ENCODE data around the gene HPCA. TPM values are rescaled to one million over a fixed set of nuclear protein-coding genes. Genes with fewer than 3 reads are reported as not detected.

HPCA gene
- total RNA-seq, 1 donor from 2014 or later, result not detected

DNA sequence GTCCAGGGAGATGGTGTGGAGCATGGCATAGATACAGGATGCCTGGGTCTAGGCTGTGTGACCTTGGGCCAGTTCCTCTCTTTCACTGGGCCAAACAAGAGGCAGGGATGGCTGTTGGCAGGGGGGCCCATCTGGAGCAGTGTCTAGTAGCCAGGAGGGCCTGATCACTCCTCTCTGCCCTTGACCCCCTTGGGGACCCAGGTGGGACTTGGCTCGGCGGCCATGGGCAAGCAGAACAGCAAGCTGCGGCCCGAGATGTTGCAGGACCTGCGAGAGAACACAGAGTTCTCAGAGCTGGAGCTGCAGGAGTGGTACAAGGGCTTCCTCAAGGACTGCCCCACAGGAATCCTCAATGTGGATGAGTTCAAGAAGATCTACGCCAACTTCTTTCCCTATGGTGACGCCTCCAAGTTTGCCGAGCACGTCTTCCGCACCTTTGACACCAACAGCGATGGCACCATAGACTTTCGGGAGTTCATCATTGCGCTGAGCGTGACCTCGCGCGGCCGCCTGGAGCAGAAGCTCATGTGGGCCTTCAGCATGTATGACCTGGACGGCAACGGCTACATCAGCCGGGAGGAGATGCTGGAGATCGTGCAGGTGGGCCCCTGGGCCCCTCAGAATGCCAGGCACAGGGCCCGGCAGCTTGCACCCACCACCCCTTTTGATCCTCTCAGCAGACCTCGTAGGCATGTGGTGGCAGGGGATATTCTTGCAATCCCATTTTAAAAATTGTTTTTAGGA, 2.6 kb downstream of the HPCA start:
- Histone ChIP-seq H3K27me3 (ENCODE audit: insufficient read depth, low read length) (peaks cover 42% of the 10 kb centered on the region), H3K9ac (ENCODE audit: low read length) (no peak overlapping the region), H4K20me1 (ENCODE audit: insufficient read depth, low read length) (no peaks in the 10 kb centered on the region), H2AFZ (ENCODE audit: low read depth, low read length) (no peak overlapping the region), H3K36me3 (ENCODE audit: insufficient read depth, low read length) (no peaks in the 10 kb centered on the region), H3K9me3 (ENCODE audit: insufficient read depth, low read depth, low read length) (no peaks in the 10 kb centered on the region), H3K4me1 (ENCODE audit: insufficient read depth, low read length) (no peaks in the 10 kb centered on the region), H3K79me2 (ENCODE audit: insufficient read depth, low read length) (no peaks in the 10 kb centered on the region), H3K4me3 (ENCODE audit: insufficient read depth, low read depth, low read length) (no peak overlapping the region), H3K4me2 (ENCODE audit: low read length) (no peak overlapping the region), H3K27ac (ENCODE audit: low read depth, low read length) (no peak overlapping the region)
- no peak overlapping the region for H3K4me3 Mint-ChIP-seq (ENCODE audit: unreplicated experiment)
- peaks cover 5% of the 10 kb centered on the region for H3K36me3 Mint-ChIP-seq (ENCODE audit: low read depth, unreplicated experiment)
- no peak overlapping the region for H3K27ac Mint-ChIP-seq (ENCODE audit: unreplicated experiment)
- peaks cover 4% of the 10 kb centered on the region for H3K4me1 Mint-ChIP-seq (ENCODE audit: low read depth, unreplicated experiment)
- DNase-seq (ENCODE audit: low read depth), result no peak
- no peak for TF ChIP-seq EZH2 (IDR thresholded peaks at IDR 0.05; ENCODE audit: insufficient read depth, low read length)
- TF ChIP-seq, protein P1, sequence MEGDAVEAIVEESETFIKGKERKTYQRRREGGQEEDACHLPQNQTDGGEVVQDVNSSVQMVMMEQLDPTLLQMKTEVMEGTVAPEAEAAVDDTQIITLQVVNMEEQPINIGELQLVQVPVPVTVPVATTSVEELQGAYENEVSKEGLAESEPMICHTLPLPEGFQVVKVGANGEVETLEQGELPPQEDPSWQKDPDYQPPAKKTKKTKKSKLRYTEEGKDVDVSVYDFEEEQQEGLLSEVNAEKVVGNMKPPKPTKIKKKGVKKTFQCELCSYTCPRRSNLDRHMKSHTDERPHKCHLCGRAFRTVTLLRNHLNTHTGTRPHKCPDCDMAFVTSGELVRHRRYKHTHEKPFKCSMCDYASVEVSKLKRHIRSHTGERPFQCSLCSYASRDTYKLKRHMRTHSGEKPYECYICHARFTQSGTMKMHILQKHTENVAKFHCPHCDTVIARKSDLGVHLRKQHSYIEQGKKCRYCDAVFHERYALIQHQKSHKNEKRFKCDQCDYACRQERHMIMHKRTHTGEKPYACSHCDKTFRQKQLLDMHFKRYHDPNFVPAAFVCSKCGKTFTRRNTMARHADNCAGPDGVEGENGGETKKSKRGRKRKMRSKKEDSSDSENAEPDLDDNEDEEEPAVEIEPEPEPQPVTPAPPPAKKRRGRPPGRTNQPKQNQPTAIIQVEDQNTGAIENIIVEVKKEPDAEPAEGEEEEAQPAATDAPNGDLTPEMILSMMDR (IDR thresholded peaks at IDR 0.05; ENCODE audit: insufficient read depth, low read depth, low read length), result no peak
- peaks cover 71% of the 10 kb centered on the region for H3K27me3 Mint-ChIP-seq (ENCODE audit: low read depth, unreplicated experiment)
- H3K9me3 Mint-ChIP-seq (ENCODE audit: unreplicated experiment), result peaks cover 2% of the 10 kb centered on the region
- no peak for FAIRE-seq

DNA sequence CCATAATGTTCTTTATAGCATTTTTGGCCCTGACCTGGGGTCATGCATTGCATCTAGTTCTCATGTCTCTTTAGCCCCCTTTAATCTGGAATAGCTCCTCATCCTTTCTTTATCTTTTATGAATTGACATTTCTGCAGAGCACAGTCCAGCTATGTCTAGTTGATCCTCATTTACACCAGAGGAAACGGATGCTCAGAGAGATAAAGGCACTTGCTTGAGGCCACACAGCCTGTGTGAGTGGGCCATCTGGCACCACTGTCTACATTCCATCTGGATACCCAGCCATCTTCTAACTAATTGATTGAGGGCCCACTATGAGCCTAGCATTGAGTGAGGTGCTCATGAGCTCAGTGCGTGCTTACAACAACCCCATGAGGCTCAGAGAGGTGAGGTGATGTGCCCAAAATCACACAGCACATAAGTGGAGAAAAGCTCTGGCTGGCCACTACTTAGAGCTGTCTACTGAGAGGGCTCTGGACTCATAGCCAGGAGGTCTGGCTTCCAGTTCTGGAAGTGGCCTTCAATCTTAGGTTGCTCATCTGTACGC, 3.5 kb downstream of the HPCA start:
- H3K4me2 ChIP-seq (ENCODE audit: low read length), result no peak overlapping the region
- Mint-ChIP-seq H3K4me3 (ENCODE audit: unreplicated experiment) (no peak overlapping the region), H3K27ac (ENCODE audit: unreplicated experiment) (no peak overlapping the region), H3K9me3 (ENCODE audit: unreplicated experiment) (peaks cover 2% of the 10 kb centered on the region), H3K36me3 (ENCODE audit: low read depth, unreplicated experiment) (peaks cover 5% of the 10 kb centered on the region), H3K27me3 (ENCODE audit: low read depth, unreplicated experiment) (peaks cover 74% of the 10 kb centered on the region), H3K4me1 (ENCODE audit: low read depth, unreplicated experiment) (peaks cover 4% of the 10 kb centered on the region)
- no peaks in the 10 kb centered on the region for H3K36me3 ChIP-seq (ENCODE audit: insufficient read depth, low read length)
- H3K4me3 ChIP-seq (ENCODE audit: insufficient read depth, low read depth, low read length), result no peak overlapping the region
- DNase-seq (ENCODE audit: low read depth), result no peak
- H3K9me3 ChIP-seq (ENCODE audit: insufficient read depth, low read depth, low read length), result no peaks in the 10 kb centered on the region
- H3K27ac ChIP-seq (ENCODE audit: low read depth, low read length), result no peak overlapping the region
- FAIRE-seq, result no peak
- no peak overlapping the region for H3K9ac ChIP-seq (ENCODE audit: low read length)
- no peaks in the 10 kb centered on the region for H4K20me1 ChIP-seq (ENCODE audit: insufficient read depth, low read length)
- no peaks in the 10 kb centered on the region for H3K79me2 ChIP-seq (ENCODE audit: insufficient read depth, low read length)
- no peaks in the 10 kb centered on the region for H3K4me1 ChIP-seq (ENCODE audit: insufficient read depth, low read length)
- H3K27me3 ChIP-seq (ENCODE audit: insufficient read depth, low read length), result peaks cover 42% of the 10 kb centered on the region
- no peak overlapping the region for H2AFZ ChIP-seq (ENCODE audit: low read depth, low read length)
- TF ChIP-seq EZH2 (IDR thresholded peaks at IDR 0.05; ENCODE audit: insufficient read depth, low read length), result no peak
- TF ChIP-seq, protein P1 (IDR thresholded peaks at IDR 0.05; ENCODE audit: insufficient read depth, low read depth, low read length), result no peak
